GM08714 (cell line): ENCODE results near the gene GRID1.

Experiments used
- H3K4me3 ChIP-seq: fragments of 200-500 bp; sonication (Bioruptor generic); 2 replicates; pipeline ENCODE4 v1.5.1; 2014; ENCODE audit warnings: mild to moderate bottlenecking, low read length, inconsistent platforms
- ZNF274 ChIP-seq: IDR thresholded peaks from 2 replicates; pipeline ENCODE4 v1.6.1; 2012; ENCODE audit warnings: mild to moderate bottlenecking, low read depth, low read length

GRID1 gene

DNA sequence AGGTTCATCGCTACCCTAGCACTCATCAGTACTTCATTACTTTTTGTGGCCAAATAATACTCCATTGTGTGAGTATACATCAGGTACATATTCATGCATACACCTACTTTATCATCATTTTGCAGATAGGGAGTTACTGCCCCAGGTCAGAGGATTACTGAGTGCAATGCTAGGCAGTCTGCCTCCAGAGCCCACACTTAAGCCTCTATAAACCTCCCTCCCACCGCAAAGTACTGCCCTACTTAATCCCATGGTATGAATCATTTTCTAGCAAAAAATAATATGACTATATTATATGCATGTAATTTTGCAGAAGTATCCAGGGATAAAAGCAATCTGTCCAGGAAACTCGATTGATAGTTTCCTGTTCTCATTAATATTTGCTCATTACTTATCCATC lies 194.3 kb downstream of the GRID1 start:
- no peak overlapping the region for H3K4me3 ChIP-seq
- TF ChIP-seq ZNF274, result no peak

DNA sequence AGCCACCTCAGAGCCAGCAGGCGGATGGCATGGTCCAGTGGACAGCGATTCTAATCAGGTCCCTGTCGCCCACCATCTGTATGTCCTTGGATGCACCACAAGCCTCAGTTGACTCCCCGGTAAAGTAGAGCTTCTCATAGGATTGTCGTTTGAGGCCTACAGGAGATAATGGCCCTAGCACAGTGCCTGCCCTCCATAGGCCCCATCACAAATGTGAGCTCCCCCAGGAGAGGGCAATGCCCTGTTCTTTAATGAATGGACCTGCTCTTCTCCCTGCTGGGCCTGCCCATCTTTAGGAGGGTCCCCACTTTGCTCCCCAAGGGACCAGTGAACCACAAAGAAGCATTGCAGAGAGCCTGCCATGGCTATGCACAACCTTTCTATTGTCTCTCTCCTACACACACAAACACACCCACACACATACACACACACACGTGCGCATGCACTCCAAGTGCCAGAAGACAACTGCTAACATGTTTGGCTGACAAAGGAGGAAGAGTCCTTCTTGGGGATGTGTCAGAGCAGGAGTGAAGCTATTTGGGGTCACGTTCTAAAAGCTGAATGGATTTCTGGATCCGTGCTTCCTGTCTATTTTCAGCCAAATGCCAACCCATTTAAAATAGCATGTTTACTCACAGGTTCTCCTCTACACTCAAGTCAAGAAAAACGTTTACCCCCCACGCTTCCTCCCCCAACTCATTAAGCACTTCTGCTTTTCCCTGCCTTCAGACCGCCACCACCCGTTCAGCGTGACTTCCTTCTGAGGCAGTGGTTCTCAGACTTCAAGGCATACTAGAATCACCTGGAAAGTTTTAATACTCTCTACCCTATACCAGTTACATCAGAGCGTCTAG lies 196.1 kb downstream of the GRID1 start:
- no peak overlapping the region for H3K4me3 ChIP-seq
- no peak for TF ChIP-seq ZNF274

- no peak overlapping the region for H3K4me3 ChIP-seq
- no peak for TF ChIP-seq ZNF274
These were observed 196.9 kb downstream of the GRID1 start for GRCh38 chr10:86169506-86170254.

DNA sequence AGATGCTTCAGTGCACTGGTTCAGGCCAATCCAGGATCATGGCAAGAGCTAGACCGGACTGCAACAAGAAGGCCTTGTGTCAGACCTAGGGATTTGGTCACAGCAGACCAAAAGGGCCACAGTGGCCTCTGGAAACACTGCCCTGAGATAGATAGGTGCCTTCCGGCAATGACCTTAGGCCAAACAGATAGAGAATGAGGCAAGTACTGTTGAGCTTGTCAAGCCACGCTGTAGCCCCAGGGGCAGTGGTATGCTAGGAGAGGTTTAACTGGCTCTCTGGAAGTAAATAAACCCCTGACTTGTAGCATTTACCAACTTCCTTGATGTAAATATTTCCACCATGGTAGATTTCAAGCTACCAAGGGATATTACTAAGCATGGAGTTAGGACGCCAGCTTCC lies 197.5 kb downstream of the GRID1 start:
- H3K4me3 ChIP-seq, result no peak overlapping the region
- no peak for TF ChIP-seq ZNF274

- no peak for TF ChIP-seq ZNF274
- H3K4me3 ChIP-seq, result no peak overlapping the region
These were observed 198.3 kb downstream of the GRID1 start for GRCh38 chr10:86168256-86168655.

GRCh38 chr10:86167762-86168128 lies 198.8 kb downstream of the GRID1 start:
- no peak overlapping the region for H3K4me3 ChIP-seq
- TF ChIP-seq ZNF274, result no peak

GRCh38 chr10:86167121-86167761 lies 199.4 kb downstream of the GRID1 start:
- TF ChIP-seq ZNF274, result no peak
- H3K4me3 ChIP-seq, result no peak overlapping the region

DNA sequence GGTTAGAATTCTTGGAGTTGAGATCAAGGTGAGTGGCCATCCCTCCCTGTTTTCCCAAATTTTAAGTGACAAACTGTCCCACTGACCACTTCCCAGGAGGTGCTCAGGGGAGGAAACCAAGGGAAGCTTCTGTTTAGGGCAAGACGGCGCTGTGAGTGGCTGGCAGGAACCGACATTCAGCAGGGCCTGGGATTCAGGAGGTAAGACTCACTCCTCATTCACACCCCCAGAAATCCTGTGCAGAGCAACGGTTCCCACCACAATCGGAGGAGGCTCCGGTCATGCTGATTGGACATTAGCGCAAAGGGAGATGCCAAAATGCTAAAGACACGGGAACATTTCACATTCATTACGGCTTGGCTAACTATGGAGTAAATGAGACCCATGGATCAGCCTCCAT lies 200.9 kb downstream of the GRID1 start:
- H3K4me3 ChIP-seq, result no peak overlapping the region
- TF ChIP-seq ZNF274, result no peak

GRCh38 chr10:86164960-86165630 lies 201.5 kb downstream of the GRID1 start:
- TF ChIP-seq ZNF274, result no peak
- H3K4me3 ChIP-seq, result no peak overlapping the region

- H3K4me3 ChIP-seq, result no peak overlapping the region
- TF ChIP-seq ZNF274, result no peak
These were observed 202.3 kb downstream of the GRID1 start for GRCh38 chr10:86164174-86164774.

DNA sequence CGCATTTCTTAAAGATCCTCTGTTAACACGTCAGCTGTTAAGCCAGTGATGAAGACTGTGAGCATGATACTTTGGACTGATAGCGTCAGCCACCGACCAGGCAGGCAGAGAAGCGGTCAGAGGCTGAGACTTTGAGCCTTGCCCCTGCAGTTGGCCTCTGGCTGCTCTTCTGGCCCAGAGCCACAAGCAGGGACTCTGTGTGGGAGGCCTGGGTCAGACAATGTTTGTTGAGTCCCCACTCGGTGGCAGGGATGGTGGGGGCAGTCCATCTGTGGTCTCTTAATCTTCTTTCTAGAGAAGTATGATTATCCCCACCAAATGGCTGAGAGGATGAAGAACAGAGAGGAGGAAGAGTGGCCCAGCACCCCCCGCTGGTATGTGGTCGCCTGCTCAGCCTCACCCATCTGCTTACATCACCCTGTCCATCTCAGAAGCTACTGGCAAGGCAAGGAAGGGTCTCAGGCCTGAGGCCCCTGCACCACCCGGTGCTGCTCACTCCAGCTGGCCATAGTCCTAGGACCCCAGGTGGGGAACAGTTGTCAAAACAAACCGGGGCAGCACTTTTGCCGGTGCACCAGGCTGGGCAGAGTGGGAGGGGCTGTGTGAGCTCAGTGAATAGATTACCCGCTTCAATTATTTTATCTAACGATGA lies 202.9 kb downstream of the GRID1 start:
- no peak for TF ChIP-seq ZNF274

GRCh38 chr10:86162696-86163400 lies 203.7 kb downstream of the GRID1 start:
- H3K4me3 ChIP-seq, result no peak overlapping the region
- TF ChIP-seq ZNF274, result no peak

More for the DNA sequence above, 202.9 kb downstream of the GRID1 start:
- H3K4me3 ChIP-seq, result no peak overlapping the region

GRCh38 chr10:86162036-86162435 lies 204.6 kb downstream of the GRID1 start:
- TF ChIP-seq ZNF274, result no peak
- no peak overlapping the region for H3K4me3 ChIP-seq
